Stimulated activated CD8-positive, alpha-beta memory T cell treated with anti-CD3 and anti-CD28 coated beads, Interleukin-12 subunit alpha, Interleukin-12 subunit beta, amount 100 ng/mL, for 24 hours (primary cell): ENCODE data around the gene PTGES2.
A peak's percentile ranks its signal among the peaks of the same experiment; 100 is the strongest.
"Not testable (repeated sequence)": the region's sequence is repeated elsewhere in the genome, so short reads cannot be mapped to it uniquely, and the experiment has no call there.

ENCODE experiments used
- DNase-seq: peaks from one replicate; pipeline ENCODE4 v3.0.0-alpha.2; 2020; ENCODE audit errors: extremely low read depth

Gene PTGES2

DNA sequence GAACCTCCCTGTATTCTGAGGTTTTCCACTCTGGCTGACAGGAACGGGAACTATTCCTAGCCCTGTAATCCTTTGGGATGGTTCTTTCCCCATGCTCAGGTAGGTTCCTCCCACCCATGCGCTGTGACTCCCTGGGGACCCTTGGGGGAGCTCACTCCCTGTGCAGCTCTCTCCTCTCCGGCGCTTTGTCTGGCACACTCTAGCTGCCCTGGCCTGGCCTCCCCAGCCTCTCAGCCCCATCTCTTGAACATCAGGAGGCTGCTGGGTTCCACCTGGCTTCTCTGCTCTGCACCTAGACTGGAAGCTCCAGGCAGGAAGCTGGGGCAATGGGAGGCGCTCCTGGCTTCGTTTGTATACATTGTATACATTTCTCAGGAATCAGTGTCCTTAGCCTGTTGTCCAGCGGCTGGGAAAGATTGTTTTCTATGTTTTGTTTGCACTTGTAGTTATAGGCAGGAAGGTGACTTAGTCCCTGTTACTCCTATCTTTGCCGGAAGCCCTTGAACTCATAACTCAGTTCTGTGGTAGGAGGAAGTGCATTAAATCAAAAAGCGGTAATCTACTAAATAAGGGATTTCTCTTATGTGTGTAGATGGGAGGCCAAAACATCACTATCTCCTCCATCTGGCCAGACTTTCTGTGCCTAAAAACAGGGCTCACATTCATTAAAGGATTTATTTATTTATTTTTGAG is 39.1 kb downstream of the PTGES2 start:
- no peak for DNase-seq

DNA sequence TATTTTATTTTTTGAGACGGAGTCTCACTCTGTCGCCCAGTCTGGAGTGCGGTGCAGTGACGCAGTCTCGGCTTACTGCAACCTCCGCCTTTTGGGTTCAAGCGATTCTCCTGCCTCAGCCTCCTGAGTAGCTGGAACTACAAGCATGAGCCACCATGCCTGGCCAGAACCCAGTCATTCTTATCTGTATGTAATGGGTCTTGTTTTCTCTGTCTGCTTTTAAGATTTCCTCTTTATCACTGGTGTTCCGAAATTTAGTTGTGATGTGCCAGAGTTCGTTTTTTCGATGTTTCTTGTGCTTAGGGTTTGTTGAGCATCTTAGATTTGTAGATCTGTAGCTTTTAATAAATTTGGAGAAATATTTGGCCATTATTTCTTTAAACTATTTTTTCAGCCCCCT is 40.3 kb downstream of the PTGES2 start:
- no peak for DNase-seq

DNA sequence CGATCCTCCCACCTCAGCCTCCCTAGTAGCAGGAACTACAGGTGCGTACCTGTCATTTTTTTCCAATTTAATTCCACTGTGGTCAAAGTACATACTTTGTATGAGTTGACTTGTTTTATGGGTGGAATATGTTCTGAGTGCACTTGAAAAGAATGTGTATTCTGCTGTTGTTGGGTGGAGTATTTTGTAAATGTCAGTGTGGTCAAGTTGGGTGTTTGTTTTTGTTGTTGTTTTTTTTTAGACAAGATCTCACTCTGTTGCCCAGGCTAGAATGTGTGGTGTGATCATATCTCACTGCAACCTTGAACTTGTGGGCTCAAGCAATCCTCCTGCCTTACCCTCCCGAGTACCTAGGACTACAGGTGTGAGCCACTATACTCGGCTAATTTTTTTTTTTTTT is 41.6 kb downstream of the PTGES2 start:
- no peak for DNase-seq

DNA sequence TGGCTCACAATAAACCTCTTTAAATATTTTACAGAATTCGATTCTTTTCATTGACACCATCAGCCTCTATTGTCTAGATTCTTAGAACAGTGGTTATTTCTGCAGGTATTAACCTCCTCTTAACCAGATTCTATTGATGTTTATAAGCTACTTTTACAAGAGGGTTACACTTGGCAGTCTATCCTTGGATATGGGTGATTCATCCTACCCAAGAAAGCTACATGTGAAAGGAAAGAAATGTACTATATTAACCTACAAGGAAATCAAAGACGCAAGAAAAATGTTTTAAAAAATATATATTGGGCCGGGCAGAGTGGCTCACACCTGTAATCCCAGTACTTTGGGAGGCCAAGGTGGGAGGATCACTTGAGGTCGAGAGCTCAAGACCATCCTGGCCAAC is 42.8 kb downstream of the PTGES2 start:
- DNase-seq = no peak

DNA sequence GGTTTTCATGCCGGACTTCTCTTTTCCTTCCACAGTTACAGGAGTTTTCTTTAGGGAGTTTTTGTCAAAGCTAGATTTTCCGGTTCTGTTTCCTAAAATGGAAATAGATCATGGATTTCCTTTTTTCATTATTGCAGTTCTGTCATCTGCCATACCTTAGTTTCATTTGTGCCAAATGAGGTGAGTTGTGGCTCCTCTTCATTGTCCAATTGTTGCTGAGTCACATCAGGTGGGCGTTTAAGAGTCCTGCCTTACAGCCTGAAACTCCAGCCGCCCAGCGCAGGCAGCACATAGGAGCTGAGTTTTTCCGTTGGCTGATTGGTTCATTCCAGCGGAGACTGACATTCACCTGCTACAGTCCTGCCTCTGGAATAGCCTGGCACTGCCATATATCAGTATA is 45.4 kb downstream of the PTGES2 start:
- DNase-seq = no peak

DNA sequence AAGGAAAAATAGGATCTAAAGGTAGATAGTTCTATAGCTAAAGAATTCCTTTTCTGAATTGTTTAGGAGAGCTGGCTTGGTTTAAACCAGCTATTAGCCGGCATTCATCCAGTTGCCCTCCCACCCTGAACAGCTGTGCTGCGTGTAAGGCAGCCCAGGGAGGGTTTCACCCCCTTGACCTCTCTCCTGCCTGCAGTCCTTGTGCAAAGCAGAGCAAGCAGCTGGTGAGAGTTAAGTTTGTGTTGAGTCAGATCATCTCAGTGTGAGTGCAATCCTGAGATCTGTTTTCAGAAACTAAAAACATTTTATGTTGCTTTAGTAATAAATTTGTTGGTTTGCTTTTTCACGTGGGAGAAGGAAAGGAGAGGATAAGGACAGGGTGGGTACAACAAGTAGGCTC is 46.5 kb downstream of the PTGES2 start:
- no peak for DNase-seq

DNA sequence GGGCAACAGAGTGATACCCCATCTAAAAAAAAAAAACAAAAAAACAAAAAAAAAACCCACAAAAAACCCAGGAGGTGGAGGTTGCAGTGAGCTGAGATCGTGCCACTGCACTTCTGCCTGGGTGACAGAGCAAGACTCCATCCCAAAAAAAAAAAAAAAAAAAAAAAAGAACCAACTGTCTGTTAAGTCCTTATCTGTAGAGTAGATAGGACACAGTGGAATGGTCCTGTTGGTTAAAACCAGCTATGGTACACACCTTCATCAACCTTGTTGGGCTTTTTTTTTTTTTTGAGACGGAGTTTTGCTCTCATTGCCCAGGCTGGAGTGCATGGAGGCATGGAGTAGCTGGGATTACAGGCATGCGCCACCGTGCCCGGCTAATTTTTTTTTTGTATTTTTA is 47.3 kb downstream of the PTGES2 start:
- no peak for DNase-seq

DNA sequence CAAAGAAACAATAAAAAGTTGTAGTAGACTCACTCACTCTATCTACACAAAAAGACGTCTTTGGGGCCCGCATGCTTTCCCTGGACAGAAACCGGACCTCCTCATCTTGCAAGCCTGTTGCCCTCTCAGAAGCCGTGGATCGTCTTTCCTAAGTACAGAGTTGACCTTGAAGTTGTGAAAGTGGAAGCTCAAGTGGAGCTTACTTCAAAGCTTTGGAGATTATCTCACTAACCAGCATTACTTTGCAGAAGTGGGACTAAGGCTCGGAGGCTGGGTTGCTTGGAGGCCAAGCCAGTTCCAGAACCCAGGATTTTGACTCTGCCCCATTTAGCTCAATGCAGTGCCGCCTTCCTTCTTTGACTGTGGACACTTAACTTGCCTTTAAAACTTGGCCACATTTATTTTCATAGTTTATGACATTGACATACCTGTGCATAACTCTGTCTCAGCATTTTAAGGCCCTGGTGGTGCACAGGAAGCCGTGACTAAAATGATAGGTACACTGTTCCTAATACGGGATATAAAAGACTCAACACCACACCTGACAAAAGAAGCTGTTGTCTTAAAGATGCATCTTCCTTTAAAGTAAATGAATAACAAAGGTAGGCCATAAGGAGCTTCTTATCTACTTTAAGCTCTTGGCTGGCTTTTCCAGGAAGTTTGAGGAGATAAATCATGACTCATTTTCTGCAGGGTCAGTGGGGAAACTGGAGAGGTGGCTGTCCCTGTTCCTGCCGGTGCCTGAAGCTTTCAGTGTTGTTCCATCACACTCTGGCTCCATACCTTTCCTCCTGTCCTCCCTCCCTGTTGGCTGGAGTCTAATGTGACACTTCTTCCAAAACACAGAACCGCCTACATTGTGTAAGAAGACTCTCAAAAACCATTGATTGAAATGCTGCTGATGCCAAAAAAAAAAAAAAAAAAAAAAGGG is 48.8 kb downstream of the PTGES2 start:
- no peak for DNase-seq

DNA sequence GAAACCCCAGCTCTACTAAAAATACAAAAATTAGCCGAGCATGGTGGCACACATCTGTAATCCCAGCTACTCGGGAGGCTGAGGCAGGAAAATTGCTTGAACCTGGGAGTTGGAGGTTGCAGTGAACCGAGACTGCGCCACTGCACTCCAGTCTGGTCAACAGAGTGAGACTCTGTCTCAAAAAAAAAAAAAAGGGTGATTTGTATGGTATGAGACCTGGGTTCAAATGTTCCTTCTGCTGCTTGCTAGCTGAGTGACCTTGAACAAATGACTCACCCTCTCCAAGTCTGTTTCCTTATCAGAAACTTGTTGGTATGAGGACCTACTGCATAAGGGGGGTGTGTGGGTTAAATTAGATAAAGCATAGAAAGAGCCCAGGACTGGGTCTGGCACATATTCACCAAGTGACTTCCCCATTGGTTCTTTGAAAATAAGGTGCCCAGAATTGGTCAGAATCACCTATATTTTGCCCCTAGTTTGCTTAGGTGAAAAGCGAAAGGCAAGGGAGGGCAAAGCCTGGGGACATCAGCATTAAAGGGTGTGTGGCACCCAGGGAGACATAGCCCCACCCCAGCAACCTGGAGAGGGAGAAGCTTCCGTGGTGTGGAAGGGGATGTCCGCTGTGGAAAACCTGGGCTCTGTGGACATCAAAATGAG is 49.6 kb downstream of the PTGES2 start:
- DNase-seq = no peak

DNA sequence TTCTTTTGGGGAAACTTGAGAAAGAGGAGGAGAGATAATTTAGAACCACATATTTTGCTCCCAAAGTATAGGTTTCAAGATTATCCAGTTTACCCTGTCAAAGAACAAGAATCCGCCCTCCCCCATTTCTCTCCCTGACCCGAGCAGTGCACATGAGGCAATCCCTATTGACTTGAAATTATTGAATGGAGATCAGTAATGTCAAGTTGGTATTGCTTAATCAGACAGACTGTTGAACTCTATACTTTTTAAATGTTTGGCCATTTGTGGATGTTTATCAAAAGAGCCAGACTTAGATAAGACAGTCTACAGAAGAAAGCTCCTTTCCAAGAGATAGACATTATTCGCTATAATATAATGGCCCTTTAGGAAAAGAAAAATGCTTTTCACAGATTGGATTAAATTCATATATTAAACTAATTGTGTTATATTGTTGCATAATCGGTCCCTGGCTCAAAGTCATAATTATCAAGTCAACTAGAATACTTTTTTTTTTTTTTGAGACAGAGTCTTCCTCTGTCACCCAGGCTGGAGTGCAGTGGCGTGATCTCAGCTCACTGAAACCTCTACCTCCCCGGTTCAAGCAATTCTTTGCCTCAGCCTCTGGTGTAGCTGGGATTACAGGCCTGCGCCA is 54.2 kb downstream of the PTGES2 start:
- no peak for DNase-seq

DNA sequence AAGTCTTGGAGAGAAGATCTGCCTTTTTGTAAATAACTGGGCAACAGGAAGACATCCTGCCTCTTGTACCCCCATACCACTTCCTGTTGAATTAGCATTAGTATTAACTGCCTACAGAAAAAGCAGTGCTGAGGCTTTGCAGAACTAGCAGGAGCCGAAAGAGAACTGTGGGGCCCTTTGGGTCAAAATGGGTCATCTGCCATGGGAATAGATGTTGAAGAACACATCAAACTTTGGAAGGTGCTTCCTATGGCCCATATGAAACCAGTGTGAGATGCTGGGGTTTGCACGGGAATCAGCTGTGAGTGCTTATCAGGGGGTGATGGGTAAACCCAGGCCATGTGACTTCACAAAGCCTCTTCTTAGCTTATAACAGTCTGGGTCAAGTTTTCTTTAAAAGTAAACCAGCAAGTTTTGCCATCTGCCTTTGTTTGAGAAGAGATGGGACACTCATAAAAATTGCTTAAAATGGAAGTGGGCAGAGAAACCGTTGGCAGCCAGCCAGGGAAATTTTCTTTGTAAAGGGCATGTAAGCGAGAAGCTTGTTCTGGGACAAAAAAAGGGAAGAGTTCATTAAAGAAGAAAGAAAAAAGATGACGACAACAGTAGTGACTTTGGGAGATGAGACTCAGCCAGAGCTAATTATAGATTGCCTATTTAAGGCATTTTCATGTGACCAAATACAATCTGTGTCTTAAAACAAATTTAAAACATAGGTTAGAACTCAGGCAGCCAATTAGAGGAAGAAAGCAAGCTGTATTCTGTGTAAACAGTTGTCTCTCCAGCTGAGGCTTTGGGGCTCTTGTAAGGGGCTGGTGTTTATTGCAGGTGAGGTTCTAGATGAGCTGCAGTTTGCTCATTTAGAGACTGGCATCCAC is 55.1 kb downstream of the PTGES2 start:
- peak; percentile 14 for DNase-seq

DNA sequence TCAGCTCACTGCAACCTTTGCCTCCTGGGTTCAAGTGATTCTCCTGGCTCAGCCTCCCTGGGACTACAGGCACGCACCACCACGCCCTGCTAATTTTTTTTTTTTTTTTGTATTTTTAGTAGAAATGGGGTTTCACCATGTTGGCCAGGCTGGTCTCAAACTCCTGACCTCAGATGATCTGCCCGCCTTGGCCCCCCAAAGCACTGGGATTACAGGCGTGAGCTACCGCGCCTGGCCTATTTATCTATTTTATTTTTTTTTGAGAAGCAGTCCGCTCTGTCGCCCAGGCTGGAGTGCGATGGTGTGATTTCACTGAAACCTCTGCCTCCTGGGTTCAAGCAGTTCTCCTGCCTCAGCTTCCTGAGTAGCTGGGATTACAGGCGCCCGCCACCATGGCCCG is 56.1 kb downstream of the PTGES2 start:
- DNase-seq = not testable (repeated sequence)

DNA sequence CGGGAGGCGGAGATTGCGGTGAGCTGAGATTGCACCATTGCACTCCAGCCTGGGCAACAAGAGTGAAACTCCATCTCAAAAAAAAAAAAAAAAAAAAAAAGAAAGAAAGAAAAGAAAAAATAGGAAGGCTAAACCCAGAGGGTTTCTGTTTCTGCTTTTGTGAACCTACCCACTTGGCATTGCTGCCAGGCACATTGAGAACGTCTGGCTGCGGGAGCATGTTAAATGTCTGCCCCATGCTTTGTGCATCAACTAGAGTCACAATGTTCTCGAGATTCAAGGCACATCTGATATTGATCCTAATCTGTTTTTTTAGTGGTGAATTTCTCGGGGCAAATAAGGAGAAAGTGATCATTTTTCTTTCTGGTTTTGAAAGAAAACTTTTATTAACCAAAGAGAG is 56.7 kb downstream of the PTGES2 start:
- no peak for DNase-seq
